Epidermal melanocyte (primary cell): Measurements from ENCODE around the gene FMN2.

ENCODE experiments used
- DNase-seq: peaks from one replicate; pipeline ENCODE4 v3.0.0; 2011; ENCODE audit warnings: low spot score; ENCODE audit not compliant: insufficient read length

The FMN2 gene

GRCh38 chr1:240423246-240423924 is 331.7 kb downstream of the FMN2 start:
- DNase-seq, result no peak

GRCh38 chr1:240424740-240425464 is 333.2 kb downstream of the FMN2 start:
- no peak for DNase-seq

DNA sequence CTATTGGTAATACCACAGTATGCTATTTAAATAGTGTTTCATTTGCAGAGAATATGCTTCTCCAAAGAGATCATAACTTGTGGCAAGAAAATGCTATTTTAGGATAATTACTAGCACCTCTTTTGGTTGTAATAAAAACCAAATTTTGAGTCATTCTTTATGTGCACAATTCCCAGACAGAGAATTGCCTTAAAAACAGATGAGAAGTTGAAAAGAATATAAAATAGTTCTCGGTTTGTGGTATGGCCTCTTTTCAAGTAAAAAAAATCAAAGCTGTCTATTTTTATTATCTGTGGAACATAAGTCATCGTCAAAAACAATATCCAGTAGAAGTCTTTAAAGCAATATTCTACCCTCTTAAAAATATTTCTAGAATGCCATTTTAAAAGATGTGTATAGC is 334.4 kb downstream of the FMN2 start:
- no peak for DNase-seq

GRCh38 chr1:240435996-240436566 is 344.4 kb downstream of the FMN2 start:
- DNase-seq, result no peak

DNA sequence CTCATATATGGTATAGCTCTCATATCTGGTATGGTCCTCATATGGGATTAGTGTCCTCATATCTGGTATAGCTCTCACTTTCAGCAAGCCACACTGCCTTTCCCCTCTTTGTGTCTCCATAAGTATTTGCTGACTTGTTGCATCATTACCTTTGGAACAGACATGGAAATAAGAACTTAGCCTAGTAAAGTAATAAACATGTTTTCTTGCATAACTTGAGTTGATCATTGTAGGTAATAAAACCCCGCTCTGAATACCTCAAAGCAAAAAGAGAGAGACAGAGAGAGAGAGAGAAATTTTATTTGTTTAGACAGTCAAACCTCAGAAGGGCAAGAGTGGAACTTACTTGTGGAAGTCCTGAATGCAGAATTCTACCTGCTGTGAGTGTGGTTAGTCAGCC is 350.0 kb downstream of the FMN2 start:
- DNase-seq, result no peak

DNA sequence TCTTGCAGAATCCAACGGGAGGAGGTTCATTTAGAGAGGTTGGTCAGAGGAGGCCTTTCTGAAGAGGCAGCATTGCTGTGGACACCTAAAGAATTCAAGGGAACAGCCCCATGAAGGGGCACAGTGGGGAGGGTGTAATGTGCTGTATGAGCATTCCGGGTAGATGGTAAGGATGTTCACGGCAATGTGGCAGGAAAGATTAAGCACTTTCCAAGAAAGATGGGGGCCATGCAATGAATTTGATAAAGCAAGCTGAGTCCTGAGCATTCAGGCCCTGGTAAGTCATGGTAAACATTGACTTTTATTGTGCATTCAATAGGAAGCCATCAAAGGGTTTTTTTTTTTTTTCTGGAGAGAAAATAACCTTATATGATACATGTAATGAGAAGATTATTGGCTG is 353.7 kb downstream of the FMN2 start:
- no peak for DNase-seq

DNA sequence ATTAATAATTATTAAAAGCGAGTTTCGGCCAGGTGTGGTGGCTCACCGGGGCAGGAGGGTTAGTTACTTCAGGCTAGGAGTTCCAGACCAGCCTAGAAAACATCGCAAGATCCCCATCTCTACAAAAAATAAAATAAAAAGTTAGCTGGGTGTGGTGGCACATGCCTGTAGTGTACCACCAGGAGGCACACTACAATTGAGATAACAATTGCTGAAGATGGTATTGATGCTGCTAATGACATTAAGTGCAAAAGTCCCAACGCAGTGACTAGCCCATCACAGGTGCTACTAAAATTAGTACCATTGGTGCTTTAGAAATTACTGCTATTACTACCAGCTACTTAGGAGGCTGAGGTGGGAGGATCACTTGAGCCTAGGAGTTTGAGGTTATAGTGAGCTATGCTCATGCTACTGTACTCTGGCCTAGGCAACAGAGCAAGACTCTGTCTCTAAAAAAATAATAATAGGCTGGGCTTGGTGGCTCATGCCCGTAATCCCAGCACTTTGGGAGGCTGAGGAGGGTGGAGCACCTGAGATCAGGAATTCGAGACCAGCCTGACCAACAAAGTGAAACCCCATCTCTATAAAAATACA is 363.6 kb downstream of the FMN2 start:
- no peak for DNase-seq

DNA sequence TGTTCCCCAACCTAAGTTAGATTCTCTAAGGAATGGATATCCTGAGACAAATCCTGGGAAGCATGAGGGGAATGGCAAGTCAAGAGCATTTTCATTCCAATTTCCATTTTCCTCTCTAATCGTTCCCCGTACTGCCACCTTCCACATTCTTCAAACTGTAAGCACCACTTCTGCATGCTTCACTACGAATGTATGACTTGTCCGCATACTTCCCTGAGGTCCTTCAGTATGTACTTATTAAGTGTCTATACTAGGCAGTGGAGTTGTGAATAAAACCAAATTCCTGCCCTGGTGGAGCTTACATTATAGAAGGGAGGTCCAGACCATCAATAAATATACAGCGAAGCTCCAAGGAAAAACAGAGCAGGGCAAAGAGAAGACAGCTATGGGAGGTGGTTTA is 365.5 kb downstream of the FMN2 start:
- no peak for DNase-seq

DNA sequence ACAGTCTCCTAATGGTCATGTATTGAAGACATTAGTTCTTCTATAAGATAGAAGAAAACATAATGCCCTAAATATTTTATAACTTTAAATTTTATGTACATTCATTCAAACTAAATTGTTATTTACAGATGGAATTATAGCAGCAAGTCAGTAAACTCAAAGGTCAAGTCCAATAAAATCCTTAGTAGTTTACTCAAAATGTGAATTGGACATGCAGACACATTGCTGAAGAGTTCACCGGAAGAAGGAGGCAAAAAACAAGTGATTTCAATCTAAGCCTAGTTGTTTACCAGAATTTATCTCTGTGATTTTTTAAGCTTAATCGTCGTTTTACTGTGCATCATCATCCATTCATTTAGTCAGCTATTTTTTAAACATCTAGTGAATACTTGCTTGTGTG is 370.6 kb downstream of the FMN2 start:
- DNase-seq, result no peak

DNA sequence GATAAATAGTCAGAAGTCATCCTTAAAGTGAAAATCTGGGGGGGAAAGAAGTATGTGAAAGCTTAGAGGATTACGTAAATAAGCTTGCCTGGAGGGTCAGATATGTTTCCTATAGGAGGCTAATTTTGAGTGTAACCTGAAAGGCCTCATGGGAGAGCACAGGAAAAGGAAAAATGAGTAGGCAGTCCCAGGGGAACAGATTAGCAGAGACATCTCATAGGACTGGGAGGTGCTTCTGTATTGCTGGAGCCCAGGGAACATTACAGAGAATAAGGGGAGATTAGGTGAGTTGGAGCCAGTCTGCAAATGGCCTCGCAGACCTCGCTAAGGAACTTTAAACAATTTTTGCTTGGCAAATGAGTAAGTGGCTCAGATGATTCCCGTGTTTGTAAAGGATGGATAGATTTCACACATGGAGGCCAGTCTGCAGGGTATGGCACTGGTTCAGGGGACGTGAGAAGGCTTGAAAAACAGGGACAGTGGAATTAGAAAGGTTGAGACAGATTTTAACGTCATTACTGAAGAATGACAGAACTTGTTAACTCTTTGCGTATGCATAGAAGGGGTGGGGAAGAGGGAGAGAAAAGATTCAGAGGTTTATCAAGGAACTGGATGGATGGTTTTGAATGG is 371.2 kb downstream of the FMN2 start:
- no peak for DNase-seq

- no peak for DNase-seq
Observed at GRCh38 chr1:240464099-240464498, 372.4 kb downstream of the FMN2 start.

DNA sequence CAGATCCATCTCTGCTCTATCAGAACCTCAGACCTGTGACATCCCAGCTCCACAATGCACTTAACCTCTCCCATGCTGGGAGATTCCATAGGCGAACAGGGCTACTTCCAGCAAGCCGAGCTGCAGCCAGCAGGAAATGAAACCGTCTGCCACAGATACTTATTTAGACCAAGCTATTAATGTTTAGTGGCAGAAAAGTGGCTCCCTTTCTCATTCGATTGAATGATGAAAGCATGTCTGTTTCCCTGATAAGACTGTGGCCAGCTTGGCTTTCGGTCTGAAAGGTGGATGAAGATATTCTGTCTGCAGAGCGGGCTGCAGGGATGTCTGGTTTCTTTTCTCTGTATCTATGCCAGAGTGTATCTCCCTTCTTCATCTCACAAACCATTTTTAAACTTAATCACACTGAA is 373.9 kb downstream of the FMN2 start:
- DNase-seq, result no peak

GRCh38 chr1:240466509-240466908 is 374.8 kb downstream of the FMN2 start:
- no peak for DNase-seq

- no peak for DNase-seq
Observed at GRCh38 chr1:240467895-240468294, 376.2 kb downstream of the FMN2 start.

- DNase-seq, result no peak
Observed at GRCh38 chr1:240468656-240469055, 377.0 kb downstream of the FMN2 start.

GRCh38 chr1:240474133-240474614 is 382.5 kb downstream of the FMN2 start:
- DNase-seq, result no peak

DNA sequence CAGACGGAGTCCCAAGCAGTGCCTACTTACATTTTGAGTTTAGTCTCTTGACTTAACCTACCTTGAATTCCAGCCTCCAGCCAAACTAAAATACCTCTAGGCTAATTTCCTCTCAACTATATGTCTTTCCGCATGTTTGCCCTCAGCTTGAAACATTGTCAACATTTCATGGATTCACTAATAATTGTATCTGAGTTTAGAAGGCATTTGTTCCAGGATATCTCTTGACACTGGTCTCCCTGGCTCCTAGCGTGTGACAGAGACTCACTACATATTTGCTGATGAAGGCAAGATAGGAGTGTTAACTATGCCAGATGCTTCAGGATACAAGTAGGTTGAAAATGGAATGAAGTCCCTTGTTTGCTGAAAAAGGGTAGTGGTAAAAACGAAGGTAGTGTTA is 384.1 kb downstream of the FMN2 start:
- DNase-seq, result no peak

GRCh38 chr1:240478536-240478935 is 386.9 kb downstream of the FMN2 start:
- no peak for DNase-seq

GRCh38 chr1:240484804-240485443 is 393.2 kb downstream of the FMN2 start:
- no peak for DNase-seq

GRCh38 chr1:240486611-240487010 is 394.9 kb downstream of the FMN2 start:
- no peak for DNase-seq

DNA sequence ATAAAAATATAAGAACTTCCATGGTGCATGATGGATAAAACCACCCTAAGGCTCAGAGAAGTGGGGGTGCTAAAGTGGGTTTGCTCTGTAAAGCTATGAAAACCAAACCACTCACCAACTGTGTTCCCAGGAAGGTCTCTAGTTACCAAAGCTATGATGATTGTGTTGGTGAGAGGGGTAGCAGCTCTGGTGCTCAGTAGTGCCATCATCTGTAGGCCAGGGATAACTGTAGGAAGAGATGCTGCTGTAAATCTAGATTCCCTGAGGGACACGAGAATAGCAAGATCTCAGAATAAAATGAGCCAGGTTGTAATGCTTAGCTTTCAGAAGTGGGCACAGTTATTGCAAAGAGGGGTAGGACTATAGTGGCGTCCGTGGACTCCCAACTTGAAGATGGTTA is 395.8 kb downstream of the FMN2 start:
- DNase-seq, result no peak
